NCI-H446 treated with DMSO at 0.1 percent for 48 hours (cell line): Measurements from ENCODE around the gene HDAC4.

ENCODE experiments used
- DNase-seq: peaks from one replicate; lab custom pipeline; 2025; lab: John Stamatoyannopoulos, UW

The HDAC4 gene

DNA sequence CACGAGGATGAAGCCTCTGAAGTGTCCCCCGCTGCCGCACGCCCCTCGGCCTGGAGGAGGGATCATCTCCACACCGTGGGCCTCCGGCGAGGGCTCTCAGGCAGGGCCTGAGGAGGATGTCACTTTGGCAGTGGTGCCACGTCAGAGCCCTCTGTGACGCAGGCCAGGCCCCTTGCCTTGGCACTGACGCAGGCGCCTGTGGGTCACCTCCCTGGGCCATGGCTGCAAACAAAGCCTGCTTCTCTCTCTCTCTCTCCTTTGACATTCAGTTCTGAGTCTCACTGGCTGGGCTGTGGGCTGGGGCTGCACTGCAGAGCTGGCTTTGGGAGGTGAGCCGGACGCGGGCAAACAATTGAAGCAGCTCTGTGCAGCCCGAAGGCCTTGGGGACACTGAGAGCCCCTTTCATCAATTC is 279.2 kb downstream of the HDAC4 start:
- no peak for DNase-seq

DNA sequence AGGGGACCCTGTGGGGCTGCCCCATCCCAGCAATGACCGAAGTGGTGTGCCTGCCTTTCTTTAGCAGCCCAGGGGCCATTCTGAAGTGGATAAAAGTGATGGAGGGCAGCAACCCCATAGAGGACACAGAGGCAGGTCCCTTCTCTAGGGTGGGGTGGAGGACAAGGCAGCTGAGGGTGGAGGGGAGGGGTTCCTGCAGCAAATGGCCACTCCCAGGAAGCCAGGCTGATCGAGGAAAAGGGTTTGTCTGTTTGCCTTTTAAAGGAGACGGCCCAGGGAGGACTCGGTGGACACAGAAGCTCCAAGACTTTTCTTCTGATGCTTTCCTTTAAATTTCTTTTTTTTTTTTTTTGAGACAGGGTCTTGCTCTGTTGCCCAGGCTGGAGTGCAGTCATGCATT is 280.2 kb downstream of the HDAC4 start:
- DNase-seq, result no peak

DNA sequence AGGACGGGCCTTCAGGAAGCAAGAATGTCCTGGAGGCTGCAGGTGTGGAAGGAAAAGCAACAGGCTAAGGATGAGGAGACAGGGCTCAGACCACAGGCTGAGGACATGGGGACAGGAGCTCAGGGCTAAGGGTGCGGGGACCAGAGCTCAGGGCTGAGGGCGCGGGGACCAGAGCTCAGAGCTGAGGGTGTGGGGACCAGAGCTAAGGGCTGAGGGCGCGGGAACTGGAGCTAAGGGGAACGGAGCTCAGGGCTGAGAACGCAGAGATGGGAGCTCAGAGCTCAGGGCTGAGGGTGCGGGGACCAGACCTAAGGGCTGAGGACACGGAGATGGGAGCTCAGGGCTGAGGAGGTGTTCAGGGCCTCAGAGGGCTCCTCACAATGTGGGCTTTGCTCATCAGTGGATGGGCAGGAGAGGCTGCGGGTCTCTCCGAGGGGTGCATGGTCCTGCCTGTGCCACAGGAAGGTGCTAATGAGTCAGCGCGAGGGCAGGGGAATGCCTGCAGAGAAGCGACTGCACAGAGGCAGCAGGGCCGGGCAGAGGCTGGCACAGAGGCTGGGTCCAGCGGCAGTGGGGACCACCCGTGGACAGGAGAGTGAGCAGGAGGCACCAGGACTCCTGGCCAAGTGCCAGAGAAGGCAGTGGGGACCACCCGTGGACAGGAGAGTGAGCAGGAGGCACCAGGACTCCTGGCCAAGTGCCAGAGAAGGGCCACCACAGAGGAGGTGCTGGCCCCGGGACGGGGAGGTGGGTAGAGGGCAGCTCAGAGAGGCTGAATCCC is 281.3 kb downstream of the HDAC4 start:
- no peak for DNase-seq

DNA sequence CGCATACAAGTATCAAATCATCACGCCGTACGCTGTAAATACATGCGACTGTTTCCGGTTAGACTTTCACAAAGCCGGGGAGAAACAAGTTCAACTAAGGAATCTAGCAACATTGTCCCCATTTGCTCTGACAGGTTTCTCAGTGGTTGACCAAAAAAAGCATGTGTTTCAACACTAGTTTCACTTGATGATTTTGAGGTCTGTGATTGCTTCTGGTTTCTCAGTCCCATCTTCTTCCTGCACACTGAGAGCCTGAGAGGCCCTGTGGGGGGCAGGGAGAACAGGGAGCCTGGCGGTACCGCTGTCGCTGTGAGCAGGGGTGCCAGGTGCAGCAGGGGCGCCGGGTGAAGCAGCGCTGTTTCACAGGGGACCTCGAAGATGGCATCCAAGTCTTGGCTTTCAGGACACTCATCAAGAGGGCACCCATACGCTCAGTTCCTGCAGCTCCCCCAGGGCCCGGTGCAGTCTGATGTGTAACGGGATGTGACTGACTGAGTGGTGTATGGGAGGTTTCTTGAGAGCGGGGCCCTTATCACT is 282.1 kb downstream of the HDAC4 start:
- DNase-seq, result no peak

DNA sequence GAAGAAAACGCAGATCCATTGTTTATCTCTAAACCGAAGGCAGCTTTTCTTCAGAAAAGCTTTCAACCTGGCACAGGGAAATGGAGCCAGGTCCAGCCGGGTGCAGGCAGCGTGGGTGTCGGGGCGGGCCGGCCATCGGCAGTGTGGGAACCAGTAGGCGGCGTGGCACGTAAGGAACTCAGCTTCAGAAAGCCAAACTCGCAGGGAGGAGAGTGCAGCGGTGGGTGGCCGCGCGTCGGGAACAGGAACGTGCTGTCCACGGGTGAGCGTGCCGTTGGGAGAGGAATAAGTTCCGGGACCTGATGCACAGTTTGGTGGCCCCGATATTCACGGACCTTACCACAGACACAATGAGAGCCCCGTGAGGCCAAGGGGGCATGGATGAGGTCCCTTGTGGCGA is 282.6 kb downstream of the HDAC4 start:
- no peak for DNase-seq

DNA sequence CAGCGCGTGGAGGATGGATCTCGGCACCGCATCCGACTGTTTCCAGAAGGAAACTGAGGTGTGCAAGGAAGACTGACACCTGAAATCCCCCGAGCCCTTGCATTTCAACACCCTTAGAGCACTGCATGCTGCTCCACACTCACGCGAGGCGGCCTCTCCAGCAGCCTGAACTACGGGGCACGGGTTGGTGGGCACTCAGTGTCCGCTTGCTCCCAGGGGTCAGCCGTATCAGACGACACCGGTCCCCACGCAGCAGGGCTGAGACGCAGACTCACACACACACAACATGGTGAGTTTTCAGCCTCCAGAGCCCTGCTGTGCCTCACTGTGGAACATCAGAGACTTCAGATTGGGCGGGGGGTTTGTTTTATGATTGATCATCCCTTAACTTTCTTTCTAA is 283.0 kb downstream of the HDAC4 start:
- DNase-seq, result no peak

DNA sequence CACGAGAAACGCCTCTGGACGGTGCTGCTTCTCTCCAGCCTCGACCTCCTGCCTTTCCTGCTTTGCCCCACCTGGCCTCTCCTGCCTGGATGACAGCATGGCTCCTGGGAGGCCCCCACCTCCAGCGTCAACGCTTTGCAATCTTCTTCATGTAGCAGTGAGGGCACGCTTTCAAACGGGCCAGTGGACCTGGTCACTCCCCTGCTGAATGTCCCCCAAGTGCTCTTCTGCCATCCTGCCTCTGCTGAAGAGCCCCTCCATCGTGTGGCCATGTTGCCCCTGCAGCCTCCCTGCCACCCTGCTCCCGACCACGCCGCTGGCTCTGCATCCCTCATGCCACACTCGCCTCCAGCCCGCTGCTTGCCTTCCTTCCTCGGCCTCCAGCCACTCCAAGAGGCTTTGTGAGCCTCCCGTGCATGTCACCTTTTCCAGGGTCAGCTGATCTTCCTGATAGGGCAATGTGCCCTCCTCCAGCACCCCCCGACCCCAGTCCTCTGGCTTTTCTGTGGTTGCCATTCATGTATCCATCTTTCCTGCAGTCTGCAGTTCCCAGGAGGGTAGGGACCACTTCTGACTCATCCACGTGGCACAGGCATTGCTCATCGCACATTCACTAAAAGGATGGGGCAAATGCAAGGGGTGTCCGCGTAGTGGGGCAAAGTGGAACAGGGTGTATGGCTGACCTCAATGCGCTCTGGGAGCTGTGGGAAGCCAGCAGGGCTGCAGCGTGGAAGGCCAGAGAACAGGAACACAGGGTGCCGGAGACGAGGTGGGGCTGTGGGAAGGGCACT is 284.2 kb downstream of the HDAC4 start:
- DNase-seq, result no peak

DNA sequence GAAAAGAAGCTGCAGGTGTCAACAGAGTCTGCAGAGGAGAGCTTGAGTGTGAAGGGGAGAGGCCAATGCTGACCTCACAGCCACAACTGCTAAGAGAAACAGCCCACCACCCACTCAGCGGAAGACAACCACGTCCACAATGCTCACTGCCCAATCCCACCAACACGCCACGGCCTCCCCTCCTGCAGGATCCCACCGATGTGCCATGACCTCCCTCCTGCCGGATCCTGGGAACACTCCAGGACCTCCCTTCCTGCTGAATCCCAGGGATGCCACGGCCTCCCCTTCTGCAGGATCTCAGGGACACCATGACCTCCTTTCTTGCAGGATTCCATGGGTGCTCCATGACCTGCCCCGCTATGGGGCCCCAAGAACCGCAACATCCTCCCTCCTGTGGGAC is 285.2 kb downstream of the HDAC4 start:
- no peak for DNase-seq

DNA sequence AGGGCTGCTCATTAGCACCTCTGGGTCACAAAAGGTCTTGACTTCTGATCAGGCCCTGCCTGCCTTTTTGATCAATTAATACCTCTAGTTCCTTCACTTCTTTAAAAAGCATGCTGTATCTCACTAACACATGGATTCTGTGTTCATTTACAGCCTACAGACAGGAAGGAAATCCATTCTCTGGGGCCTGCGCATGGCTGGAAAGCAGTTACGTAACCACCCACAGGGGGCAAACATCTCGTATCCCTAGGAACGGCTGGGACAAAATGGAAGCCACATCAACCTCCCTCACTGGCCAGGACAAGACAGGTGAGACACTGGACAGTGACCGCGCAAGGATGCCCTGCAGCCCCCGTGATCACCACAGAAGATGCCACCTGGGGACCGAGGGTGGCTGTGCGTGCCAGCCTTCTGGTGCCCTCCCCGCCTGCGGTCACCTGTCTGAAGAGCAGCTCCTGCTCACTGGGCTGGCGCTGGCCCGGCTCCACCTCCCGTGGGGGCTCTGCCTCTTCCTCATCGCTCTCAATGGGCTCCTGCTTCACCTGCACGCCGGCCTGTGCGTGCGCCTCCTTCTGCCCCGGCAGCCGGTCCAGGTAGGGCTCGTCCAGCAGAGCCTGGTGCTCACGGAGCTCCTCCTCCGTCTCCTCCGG is 286.1 kb downstream of the HDAC4 start:
- DNase-seq, result no peak

DNA sequence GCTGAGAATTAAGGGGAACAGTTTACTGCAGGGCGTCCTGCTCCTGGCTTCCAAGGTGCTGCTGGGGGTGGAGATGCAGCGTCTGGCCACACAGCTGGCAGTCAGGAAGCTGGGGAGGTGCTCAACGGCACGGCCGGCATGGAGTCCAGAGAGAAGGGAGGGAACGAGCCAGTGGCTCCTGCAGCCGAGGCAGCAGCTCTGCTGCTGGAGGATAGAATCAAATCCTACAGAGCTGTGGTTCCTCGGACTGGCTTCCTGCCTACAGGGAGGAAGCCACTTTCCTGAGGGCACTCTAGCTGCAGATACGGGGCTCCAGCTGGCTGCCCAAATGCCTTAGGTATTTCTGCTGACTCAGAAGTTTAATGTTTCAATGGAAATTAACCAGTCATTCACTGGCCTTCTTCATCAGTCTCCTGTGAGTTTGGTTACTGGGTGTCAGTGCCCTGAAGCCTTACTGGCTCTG is 286.7 kb downstream of the HDAC4 start:
- no peak for DNase-seq

DNA sequence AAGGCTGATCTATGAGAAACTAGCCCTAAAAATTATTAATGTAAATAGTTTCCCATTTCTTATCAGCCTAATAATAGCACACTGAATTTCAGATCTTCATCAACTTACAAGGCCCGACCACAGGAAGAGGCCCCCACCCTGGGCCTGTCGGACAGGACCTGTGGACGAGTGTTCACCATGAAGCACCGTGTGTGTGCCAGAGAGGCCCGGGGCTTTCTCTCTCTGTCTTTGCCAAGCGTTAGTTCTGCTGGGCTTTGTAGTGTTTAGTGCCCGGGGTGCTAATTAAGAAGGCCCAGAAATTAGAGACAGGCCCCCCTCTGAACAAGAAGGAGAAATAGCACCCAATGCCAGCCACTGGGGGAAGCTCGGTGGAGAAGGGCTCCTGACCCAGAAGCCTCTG is 287.2 kb downstream of the HDAC4 start:
- no peak for DNase-seq

DNA sequence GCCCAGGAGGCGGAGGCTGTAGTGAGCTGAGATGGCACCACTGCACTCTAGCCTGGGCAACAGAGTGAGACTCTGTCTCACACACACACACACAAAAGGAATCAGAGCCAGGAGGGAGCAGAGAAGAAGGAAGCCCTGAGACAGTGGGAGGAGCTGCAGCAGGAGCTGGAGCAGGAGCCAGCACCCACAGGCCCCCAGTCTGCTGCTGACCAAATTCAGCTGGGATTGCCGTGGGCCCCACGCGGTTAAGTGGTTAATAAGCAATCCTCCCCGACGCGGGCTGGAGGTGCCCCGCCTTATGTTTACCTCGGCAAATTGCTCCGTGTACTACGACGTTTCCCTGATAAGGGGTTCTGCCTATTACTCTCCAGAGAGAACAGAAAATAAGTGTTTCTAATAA is 287.6 kb downstream of the HDAC4 start:
- DNase-seq, result no peak

DNA sequence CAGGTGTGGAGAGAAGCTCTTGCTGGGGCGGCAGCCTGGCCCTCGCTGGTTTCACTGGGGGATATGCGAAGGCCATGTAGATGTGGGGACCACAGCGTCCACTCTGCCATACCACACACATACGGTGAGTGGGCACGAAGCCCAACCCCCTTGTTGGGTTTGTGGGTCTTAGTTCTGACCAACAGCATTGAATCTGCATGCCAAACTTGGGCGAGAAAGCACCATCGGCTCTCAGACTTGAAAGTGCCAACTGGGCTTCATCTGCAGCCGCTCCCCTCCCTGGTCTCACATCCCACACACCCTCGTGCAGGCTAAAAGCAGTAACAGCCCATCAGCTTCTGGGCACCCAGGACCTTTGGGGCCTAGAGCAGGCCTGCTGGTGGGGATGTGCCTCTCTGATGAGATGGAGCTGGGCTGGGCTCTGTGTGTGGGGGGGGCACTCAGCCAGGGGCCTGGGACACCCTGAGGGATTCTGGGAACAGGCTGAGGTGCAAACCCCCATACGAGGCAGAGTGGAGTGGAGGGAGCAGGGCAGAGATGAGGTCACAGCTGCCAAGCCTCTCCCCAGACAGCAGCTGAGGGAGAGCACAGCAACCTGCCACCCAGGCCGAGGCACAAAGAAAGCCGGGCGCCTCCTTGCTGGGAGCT is 288.6 kb downstream of the HDAC4 start:
- no peak for DNase-seq

DNA sequence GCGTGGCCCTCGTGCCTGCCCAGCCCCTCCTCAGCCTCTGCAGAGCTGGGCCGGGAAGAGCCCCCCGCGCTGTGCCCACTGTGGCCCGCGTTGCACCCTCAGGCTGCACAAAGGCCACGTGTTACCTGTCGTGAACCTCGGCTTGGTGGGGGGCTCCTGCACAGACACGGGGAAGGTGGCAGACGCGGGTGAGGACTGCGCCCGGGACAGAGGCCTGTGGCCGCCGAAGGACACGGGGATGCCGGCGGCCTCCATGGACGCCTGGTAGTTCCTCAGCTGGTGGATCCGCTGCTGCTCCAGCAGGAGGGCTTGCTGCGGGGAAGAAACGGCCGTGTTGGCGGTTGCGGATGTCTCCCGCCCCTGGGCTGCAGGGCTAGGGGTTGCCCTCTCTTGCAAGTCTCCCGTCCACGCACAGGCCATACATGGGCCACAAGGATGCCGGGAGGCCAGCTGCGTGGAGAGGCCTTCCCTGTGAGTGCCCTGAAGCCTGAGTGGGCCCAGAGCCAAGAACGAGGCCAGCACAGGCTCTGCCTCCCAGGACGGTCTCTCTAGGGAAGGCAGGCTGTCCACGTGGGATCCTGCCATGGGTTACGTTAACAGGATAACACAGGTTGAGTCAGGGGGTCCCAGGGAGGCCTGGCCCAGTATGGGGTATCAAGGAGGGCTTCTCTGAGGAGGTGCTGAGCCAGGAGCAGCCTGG is 289.3 kb downstream of the HDAC4 start:
- no peak for DNase-seq

DNA sequence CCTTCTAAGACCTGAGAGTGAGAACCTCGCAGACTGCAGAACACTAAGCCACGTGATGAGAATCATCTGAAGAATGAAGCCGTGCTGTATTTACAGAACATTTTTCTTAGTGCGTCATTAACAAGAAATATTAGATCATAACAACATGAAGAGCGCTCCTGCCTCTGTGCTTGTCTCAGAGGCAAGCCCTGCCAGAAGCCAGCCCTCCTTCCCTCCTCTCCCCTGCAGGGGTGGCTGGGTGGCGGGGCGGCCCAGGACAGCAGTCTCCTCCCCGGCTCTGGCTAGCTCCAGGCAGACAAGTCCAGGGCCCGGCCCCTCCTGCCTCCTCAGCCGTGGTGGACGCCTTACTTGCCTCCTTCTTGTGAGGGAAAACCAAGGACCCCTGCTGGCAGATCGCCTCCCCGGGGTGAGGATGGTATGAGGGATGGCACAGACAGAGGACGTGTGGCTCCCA is 290.2 kb downstream of the HDAC4 start:
- no peak for DNase-seq

DNA sequence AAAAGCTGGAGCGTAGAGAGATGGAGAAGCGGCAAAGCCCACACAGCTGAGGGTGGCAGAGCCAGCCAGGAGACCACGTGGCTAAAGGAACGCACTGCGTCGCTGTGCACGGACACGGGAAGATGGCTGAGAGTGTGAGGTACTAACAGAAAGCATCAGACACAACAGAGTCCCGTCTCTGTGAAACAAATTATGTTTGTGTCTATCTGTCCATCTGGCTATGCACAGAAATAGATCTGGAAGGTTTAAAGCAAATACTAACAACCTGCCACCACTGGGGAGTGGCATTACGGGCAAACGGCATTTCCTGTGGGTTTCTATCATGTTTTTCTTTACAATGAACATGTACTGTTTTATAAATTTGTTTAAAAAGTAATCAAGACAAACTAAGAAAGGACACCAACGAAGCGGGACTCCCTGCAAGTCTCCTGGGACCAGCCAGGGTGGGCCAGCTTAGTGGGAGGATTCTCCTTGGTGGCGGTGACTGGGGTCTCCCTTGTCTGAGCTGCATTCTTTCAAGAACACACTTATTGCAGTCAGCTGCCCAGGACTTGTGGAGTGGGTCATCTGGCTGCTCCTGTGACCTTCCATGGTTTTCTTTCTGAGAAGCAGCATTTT is 290.8 kb downstream of the HDAC4 start:
- DNase-seq, result no peak

DNA sequence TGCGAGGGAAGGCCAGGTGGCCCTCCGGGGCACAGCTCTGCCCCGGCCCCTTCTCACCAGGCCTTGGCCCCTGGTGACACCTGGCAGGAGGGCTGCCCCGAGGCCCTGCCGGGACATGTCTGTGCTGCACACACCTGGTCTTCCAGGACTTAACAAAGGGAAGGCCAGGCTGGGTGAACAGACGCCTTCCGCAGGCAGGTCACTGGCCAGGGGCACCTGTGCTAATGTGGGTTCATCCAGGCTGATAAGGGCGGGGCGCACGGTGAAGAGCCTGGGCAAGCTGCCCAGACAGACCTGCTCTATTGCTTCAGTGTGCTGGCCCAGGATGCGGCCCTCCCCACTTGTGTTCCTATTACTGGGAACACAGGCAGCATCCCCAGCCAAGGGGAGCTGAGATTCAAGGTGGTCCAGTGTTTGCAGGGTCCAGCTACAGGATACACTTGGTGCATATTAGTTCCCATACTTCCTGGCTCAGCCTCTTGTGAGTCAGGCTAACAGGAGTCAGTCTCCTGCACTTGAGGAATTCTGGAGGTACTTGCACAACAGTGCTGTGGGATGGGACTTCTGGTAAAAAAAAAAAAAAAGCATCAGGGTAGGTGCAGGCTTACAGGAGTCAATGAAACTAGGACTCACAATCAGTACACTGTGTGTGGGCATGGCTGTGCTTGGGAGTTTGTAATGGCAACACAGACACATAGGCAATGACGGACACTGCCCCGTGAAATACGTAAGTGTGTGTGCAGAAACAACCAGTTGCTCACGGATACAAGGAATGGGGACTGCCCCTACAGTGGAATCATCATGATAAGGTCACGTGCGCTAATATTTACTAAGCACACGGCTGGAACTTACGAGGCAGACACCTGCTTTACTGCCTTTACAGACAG is 291.5 kb downstream of the HDAC4 start:
- DNase-seq, result no peak

DNA sequence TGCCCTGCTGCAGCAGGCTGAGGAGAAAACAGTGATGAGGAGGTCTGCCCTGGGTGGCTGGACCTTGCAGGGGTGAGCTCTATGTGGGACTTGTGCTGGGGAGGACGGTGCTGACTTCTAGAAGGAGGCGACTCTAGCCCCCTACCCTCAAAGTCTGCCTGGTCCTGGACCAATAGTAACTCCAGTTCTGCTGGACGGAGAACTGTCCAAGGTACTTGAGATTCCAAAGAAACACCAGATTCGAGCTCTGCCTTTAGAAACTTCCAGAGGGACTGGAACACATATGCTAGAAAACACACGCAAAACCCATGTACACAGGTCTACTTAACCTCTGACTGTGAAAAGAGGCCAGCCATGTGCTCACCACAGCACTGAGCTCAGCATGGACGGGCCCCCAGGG is 292.4 kb downstream of the HDAC4 start:
- no peak for DNase-seq

DNA sequence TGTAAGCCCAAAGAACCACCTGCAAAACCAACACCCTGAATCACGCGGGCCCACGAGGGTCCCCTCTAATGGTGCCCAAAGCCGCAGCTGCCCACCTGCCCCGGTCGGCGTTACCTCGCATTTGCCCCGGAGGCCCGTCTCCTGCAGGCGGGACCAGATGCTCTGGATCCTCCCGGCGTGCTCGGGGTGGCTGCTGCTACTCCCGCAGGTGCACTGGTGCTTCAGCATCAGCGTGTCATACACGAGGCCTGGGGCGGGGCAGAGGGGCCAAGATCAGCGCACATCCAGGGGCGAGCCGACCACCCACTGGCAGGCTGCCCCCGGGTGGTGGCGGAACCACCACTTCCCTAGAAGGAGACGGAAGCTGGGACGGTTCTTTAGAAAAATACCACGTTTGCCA is 292.9 kb downstream of the HDAC4 start:
- no peak for DNase-seq

DNA sequence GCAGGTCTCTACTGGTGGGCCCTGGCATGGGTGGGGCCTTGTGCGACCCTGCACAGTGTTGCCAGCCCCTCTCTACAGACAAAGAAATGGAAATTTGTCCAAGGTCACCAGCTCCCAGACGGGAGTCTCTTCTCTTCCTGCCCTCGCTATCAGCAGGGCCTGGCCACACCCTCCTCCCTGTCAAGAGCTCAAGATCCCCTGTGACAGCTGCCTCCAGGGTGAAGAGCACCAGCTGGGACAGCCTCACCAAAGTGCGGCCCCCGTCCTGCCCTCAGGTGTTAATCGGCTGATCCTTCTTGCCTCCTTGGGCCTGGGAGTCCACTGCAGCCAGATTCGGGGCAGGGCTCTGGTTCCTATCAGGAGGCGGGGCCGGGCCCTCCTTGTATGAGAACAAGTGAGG is 293.9 kb downstream of the HDAC4 start:
- DNase-seq, result no peak
